HG02759 (cell line): ENCODE results near the gene POLE.

Experiments
- ATAC-seq: cut with Tn5 transposase; IDR thresholded peaks from one replicate; pipeline ENCODE4 v1.9.1; 2021; ENCODE audit warnings: mild to moderate bottlenecking, moderate library complexity; ENCODE audit not compliant: unreplicated experiment

Gene POLE

GRCh38 chr12:132677492-132677891 lies 9.7 kb downstream of the POLE start:
- no peak for ATAC-seq

GRCh38 chr12:132675757-132676432 lies 11.2 kb downstream of the POLE start:
- ATAC-seq: no peak

- ATAC-seq: no peak
Observed at GRCh38 chr12:132674561-132674960, 12.6 kb downstream of the POLE start.

GRCh38 chr12:132673288-132674179 lies 13.6 kb downstream of the POLE start:
- no peak for ATAC-seq

GRCh38 chr12:132672678-132673077 lies 14.5 kb downstream of the POLE start:
- no peak for ATAC-seq

GRCh38 chr12:132672116-132672515 lies 15.0 kb downstream of the POLE start:
- ATAC-seq: no peak

GRCh38 chr12:132669166-132669879 lies 17.8 kb downstream of the POLE start:
- no peak for ATAC-seq

- ATAC-seq: no peak
Observed at GRCh38 chr12:132668191-132669088, 18.7 kb downstream of the POLE start.

- ATAC-seq: no peak
Observed at GRCh38 chr12:132665794-132666193, 21.3 kb downstream of the POLE start.

- no peak for ATAC-seq
Observed at GRCh38 chr12:132665149-132665491, 22.0 kb downstream of the POLE start.

- no peak for ATAC-seq
Observed at GRCh38 chr12:132664206-132665148, 22.7 kb downstream of the POLE start.

GRCh38 chr12:132662901-132663755 lies 24.0 kb downstream of the POLE start:
- ATAC-seq: no peak

- ATAC-seq: no peak
Observed at GRCh38 chr12:132661972-132662371, 25.2 kb downstream of the POLE start.

- ATAC-seq: no peak
Observed at GRCh38 chr12:132660996-132661395, 26.1 kb downstream of the POLE start.

- ATAC-seq: no peak
Observed at GRCh38 chr12:132660052-132660451, 27.1 kb downstream of the POLE start.

- ATAC-seq: no peak
Observed at GRCh38 chr12:132659146-132659545, 28.0 kb downstream of the POLE start.

- no peak for ATAC-seq
Observed at GRCh38 chr12:132658149-132658894, 28.8 kb downstream of the POLE start.
